Mucosa of gallbladder (tissue), 1 donor: ENCODE measurements around the gene UQCRC1. TPM values are rescaled to one million over a fixed set of nuclear protein-coding genes. Genes with fewer than 3 reads are reported as not detected.

Experiments
- DNase-seq: peaks from one replicate; pipeline ENCODE4 v3.0.0-alpha.2; 2020; ENCODE audit warnings: low spot score
- total RNA-seq: library from RNA; stranded (reverse); gene quantifications from one replicate; pipeline ENCODE4 v1.2.1, GENCODE V29; 2021
- donor health status: DM: no; HTN: no; CAD: no.

UQCRC1 gene
- total RNA-seq, 1 donor from 2014 or later = 193 TPM

DNA sequence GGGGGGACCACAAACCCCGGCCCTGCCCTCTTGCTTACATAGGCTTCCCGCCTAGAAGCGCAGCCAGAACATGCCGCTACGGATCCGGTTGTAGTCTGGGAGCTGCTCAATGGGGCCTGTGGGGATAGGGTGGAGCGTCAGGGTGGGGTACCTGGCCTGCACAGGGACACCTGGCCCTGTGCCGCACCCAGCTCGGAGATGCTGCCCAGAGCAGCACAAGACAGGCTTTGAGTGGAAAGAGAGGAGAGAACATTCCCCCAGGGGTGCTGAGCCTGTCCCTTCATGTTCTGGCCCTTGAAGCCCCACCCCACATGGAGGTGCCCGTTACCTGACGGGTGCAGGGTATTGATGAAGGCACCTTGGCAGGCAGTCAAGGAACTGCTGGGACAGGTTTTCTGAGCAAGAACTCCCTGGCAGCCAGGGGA, 10.4 kb downstream of the UQCRC1 start:
- no peak for DNase-seq

DNA sequence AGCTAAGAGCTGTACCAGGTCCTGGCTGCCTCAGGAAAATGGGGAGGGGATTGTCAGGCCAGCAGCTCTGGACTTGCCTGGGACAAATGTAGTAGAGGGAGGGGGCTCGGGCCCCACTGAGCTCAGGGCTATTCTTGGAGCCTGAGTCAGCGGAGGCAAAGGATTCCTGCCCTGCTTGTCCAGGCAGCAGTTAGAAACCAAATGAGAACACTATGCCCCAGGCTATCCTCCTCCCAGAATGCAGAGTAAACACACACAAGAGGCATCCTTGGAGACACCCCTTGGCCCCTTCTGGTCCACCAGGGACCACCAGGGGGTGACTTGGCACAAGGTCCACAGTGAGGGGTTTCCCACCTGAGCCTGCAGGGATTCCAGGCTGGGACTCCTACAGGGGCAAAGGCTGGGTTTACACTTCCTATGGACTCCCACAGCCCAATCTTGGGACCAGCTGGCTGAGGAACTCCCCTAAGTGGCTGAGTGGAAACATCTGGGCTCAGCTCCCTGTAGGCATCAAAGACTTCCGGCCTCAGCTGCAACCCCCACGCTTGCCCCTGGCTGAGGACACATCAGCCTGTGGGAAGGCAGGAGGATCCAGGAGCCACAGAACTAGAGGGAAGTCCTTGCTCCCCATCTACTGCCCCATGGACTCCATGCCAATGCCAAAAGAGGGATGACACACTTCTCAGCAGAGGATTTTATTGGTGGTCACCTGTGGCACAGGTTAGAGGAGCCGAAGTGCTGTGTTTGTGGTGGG, 10.9 kb downstream of the UQCRC1 start:
- DNase-seq = peak; percentile 52

DNA sequence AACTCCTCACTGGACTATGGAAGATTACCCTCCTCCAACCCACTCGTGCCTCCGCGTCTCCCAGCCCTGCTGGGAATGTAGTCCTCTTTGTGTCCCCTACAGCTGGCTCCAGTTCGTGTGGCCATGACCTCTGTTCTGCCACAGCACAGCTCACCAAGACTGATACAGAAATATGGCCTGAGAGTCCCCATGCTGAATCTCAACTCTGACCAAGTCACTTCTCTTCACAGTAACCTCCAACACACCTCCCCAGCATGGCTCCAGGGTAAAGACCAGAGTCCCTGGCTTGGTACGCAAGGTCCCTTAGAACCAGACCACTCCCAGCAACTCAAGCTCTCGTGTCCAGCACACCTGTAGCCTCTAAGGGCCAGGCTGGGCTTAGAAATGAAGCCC, 12.0 kb downstream of the UQCRC1 start:
- no peak for DNase-seq

DNA sequence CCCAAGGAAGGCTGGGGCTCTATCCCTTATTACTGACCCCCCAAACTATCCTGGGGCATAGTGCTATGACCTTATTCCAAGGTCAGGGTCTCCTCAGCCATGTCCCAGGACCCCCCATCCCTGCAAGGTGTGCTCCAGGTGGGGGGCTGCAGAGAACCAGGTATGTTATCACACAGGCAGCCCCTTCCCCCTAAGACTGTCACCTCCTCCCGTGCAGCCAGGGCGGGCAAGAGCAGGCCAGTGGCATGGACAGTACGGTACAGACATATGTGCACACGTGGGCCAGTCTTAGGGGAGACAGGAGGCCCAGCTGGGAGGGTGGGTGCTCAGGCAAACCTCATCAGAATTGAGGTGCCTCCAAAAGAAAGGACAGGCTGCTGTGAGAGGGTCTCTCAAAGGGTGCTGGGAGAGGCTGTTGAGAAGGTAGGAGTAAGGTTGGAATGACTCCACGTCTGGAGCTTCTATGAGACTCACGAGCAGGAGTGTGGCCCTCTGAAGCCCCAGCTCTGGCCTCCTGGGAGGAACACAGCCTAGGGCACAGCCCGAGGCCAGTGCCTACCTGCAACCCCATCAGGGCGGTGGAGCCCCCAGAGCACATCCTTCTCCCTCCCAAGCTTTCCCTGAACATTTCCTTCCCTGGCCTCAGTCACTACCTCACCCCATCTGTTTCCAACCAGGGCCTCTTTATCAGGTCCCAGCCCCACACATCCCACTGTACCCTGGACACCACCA, 12.6 kb downstream of the UQCRC1 start:
- no peak for DNase-seq

DNA sequence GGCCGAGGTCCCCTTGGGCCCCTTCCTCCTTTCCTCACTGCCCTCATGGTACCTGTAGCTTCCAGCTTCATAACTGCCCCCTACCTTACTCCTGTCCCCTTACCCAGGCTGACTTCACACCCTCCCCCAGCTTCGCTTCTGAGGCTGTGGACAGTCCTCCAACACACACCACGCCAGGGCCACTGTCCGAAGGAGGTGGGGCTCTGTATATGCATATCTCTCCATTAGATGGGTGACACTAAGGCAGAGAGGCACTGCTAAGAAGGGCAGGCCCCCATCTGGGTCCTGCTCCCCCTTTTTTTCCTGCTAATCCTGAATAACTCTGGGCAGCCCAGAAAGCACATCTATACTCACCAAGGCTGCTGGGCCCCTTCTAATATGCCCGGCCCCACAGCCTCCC, 13.3 kb downstream of the UQCRC1 start:
- DNase-seq = no peak

DNA sequence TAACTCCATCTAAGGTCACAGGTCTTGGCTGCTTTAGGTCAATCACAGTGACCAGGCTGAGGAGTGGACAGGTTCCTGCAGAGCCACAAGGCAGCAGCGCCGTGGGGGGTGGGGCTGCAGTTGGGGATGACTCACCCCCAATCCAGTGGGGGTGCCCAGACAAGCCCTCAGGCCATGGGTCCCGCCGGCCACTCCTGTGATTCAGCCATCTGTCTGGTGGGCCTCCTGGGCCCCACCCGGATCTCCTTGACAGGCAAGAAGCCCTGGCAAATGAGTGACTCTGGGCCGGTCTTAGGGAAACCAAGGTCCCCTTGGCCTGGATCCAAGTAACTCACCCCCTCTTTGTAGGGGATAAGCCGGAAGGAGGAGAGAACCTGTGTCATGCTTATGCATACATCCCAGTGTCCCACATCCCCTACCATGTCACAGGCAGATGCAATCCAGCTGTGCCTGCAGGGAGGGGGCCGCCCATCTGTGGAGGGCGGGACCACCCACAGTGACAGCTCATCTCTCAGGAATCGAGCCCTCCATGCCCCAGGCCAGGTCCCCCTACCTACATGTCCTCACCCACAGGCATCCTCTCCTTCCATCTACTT, 13.8 kb downstream of the UQCRC1 start:
- DNase-seq = peak; percentile 18

DNA sequence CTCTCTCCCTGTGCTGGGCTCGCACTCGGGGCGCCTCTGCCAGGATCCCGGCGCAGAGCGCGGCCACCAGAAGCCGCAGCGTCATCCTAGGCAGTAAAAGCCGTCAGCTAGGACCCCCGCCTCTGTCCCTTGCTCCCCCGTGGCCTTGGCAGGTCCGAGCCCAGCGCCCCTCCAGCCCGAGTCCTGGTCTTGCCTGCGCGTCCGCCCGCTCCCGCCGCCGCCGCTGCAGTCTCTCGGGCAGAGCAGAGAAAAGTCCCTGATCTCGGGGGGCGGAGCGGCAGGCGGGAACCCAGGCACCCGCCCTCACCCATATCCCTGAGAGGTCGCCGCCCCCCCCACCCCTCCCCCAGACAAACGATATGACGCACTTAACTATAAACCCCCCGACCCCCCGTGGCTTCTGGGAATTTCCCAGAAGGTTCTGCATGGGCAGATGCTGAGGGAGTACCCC, 14.3 kb downstream of the UQCRC1 start, which contains the start of gene COL7A1:
TSS of gene COL7A1 (minus strand) at position 255 of the 451 bp plus-strand sequence. CDS start at position 85, 170 bp downstream.
- no peak for DNase-seq

DNA sequence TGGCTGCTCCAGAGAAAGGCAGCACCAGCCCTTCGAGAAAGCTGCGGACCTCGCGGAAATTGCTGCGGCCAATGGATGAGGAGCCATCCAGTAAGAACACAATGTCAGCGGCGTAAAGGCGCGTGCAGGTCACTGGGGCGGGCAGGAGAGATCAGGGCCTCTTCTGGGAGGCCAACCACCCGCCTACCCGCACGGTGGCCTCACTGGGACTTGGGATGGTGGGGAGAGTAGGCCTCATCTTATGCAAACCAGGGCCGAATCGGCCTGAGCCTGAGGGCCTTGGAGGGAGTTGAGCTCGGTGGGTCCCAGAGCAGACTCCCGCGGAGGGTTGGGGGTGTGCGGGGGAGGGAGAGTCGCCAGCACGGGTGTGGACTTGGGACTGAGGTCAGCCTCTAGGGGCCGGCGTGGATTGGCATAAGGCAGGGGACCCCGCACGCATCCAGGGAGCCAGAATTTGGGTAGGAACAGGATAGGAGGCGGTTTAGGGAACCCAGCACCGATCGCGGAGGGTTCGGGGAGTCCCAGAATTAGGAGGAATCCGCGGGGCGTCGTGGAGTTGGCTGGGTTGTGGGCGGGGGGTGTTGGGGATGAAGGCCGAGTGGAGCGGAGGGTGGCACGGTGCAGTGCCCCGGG, 14.9 kb downstream of the UQCRC1 start:
- DNase-seq = no peak

DNA sequence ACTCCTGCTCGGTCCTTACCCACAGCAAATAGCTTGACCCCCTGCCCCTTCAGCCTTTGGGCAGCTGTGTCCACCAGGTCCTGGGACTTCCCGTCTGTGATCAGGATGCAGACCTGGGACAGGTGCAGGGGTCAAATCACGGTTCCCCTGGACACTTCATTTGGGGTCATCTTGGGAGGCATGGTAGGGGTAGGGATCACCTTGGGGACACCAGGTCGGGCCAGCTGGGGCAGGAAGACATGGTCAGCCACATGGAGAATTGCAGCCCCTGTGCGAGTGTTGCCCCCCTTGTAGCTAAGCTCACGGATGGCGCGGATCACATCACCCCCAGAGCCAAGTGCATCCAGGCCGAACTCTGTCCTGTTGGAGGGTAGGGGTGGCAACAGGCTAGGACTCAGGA, 16.1 kb downstream of the UQCRC1 start:
- DNase-seq = no peak

DNA sequence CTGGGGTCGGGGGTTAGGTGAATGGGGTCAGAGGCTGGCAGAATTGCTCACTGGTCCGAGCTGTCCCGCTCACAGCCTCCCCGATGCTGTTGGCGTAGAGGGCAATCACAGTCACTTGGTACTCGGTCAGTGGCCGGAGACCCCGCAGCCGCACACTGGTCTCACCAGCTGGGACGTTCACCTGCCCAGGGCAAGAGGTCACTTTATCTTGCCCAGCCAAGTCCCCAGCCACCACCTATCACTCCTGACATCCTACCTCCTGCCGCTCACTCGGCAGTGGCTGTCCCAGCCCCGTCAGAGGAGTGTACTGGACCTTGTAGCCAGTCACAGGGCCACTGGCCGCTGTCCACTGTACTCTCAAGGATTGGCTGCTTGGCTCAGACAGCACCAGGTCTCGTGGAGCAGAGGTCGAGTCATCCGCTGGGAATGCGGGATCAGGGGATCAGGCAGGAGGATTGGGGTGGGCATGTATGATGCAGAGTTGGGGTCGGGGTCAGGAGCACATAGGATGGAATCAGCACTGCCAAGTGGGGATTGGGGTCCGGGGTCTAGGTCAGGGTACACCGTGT, 16.8 kb downstream of the UQCRC1 start:
- no peak for DNase-seq

DNA sequence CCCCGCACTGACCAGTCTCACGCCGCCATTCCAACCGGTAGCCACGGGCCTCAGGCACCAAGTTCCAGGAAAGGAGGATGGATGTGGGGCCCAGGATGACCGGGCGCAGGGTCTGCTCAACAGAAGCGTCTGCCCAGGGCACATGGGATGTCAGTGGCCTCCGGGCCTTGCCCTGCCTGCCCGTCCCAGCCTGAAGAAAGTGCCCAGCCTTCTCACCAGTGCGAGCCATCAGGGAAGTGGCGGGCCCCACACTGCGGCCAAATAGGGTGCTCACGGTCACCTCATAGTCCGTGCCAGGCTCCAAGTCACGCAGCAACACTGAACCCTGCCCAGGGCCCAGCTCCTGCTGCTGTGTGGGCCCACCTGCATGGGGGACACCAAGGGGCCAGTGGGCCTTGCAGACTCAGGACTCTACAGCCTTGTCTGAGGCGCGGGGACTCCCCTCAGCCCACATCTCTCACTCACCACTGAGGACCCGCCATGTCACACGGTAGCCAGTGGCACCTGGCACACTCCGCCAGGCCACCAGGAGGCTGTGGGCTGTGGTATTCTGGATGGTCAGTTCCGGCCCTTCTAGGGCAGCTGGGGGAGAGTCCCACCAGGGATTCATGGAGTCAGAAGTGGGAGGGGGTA, 17.4 kb downstream of the UQCRC1 start:
- no peak for DNase-seq

DNA sequence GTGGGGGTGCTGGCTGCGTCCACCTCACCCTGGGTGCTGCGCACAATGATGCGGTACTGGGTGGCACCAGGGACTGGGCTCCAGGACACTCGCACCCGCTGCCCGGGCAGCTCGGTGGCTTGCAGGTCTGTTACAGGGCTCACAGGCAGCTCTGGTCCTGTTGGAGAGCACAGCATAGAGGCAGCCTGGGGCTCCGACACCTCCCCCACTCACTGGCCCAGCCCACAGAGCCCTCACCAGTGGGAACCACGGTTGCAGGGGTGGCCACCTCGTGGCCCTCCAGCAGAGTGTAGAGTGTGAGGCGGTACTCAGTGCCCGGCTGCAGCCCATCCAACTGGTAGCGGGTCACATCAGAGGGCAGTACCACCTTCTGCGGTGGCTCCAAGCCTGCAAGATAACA, 18.0 kb downstream of the UQCRC1 start:
- DNase-seq = no peak

DNA sequence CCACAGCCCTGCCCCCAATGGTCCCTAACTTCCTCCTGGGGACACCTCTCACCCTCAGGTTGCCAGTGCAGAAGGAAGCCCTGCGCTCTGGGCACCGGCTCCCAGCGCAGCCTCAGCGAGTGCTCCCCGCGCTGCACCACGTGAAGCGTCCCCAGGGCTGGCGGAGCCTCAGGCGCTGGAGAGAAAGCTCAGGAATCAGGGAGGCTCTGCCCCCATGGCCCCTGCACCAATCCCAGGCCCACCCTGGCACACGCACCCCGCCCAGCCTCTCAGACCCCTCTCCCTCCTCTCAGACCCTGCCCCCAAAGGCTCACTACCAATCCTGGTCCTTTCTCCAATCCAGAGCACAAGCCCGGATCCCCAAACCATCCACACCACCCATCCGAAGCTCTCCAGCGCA, 21.2 kb downstream of the UQCRC1 start:
- DNase-seq = no peak

DNA sequence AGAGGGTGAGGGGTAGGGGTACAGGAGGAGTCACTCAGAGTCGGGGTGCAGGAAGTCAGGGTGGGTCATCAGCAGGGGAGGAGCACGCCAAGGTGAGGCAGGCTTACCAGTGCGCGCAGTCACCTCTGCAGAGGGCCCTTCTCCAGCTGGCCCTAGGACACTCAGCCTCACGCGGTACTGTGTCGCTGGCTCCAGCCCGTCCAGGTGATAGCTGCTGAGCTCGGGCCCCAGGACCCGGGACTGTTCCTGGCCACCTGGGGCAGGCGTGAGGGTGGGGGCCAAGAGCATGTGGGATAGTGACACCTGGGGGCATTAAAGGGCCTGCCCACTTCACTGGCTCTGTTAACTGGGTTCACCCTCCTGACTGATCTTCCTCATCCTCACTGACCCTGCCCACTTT, 21.8 kb downstream of the UQCRC1 start:
- DNase-seq = no peak

DNA sequence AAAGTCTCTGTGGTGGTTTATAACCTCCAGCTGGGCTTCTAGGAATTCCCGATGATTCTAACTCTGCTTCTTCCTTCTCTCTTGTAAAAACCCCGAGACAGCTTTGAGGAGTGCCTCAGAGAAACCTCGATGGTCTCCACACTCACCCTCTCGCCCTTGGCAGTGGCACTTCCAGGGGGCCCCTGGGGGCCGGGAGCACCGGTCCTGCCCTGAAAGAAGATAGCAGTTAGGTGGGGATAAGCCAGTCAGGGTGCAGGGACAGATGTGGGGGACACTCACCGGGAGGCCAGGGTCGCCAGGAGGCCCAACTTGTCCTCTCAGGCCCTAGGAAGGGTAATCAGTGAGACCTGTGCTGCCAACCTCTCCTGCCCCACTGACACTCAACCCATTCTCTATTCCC, 24.0 kb downstream of the UQCRC1 start:
- DNase-seq = no peak

DNA sequence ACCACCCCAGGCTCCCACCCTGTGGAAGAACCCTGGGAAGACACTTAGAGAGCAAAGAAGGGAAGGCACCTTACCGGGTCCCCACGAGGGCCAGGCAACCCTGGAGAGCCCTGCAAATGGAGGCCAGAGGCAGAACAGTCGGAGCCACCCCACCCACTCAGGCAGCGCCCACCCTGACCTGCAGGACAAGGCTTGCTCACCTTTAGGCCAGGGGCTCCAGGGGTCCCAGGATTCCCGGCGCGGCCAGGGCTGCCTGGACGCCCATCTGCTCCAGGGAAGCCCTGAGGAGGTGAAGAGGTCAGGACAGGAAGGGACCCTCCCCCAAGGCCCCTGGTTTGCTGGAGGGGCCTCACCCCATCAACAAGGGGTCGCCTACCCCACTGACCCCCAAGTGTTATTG, 24.6 kb downstream of the UQCRC1 start:
- no peak for DNase-seq

DNA sequence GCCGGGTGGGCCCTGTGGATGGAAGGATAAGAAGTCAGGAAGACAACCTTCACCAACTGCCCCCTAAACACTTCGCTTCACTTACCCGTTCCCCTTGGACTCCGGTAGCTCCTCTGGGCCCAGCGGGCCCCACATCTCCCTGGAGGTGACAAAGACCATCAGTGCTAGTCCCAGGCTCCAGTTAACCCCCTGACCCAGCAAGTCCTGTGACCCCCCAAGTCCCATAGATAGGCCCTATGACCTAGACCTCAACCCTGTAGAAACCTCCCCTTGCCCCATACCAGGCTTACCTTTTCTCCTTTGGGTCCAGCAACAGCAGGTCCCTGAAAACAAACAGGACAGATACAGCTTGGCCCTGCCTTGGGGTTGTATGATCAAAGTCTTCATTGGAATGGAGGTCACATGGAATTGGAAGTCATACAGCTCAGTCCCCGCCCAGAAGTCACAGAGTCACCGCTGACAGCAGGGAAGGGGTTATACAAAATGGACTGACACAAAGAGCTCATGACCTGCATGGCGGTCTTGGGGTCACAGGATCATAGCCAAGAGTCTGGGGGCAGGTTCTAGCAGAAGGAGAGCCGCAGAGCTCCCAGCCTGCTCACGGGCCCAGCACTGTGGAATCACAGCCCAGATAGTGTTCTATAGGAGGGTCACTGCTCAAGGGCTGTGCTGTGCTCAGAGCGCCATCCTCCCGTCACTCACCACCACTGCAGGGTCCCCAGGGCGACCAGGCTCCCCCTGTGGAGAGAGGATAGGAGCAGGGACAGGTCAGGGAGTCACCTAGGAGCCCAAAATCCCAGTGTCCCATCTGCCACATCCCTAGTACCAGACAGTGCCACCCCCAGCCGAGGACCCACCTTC, 27.6 kb downstream of the UQCRC1 start:
- no peak for DNase-seq

DNA sequence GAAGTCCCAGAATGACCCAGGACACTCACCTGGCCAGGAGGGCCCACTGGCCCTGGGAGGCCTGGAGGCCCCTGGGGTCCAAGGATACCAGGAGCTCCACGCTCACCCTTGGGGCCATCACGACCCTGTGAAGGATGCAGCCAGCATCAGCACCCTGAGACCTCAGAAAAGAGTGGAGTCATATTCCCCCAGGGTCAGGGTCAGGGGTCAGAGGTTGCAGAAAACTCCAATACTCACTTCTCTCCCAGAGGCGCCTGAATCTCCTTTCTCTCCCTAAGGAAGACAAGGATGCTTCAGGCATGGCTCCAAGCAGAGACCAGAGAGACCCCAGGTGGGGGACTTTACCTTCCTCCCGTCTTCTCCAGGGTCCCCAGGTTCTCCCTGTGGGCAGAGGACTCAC, 32.8 kb downstream of the UQCRC1 start:
- DNase-seq = no peak

DNA sequence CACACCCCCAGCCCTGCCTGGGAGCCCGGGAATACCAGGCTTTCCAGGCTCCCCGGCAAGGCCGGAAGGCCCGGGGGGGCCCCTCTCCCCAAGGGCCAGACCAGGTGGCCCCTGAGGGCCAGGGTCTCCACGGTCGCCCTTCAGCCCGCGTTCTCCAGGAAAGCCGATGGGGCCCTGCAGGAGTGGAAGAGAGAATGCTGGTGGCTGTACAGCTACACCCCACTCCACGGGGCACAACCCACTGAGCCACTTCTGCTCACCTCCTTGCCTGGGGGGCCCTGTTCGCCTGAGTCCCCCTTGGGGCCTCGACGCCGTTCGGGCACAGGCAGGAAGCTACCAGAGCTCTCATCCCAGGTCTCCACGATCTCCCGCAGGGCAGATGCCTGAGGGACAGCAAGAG, 34.1 kb downstream of the UQCRC1 start:
- DNase-seq = no peak

DNA sequence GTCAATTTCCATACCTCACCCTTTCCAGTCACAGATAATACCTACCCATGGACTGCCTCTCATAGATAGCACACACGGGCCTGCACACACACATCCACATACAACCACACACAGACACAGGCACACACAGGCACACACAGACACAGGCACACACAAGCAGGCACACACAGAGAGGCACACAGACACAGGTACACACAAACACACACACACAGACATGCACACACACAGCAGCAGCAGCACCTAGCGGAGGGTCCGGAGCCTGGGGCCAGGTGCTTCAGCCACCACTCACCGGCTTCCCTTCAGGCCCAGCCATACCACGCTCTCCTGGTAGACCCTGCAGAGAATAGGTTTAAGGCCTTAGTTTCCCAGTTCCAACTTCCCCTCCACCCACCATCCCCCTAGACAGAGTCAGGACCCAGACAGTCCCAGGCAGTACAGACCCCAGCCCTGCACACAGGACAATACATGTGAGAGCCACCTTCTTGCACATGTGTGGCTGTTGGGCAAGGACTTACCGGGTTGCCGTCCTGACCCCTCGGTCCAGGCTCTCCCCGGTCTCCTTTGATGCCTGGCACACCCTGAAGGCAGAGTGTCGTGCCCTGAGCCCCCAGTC, 35.4 kb downstream of the UQCRC1 start:
- no peak for DNase-seq
